ENCODE data around the gene EMCN.
"Not testable (repeated sequence)": the region's sequence is repeated elsewhere in the genome, so short reads cannot be mapped to it uniquely, and the experiment has no call there.

Gene EMCN

GRCh38 chr4:100386270-100386669, 131.6 kb downstream of the EMCN start:
- no peak for DNase-seq (ENCODE audit: low read depth in 2 of 2, low spot score in 1 of 2)

GRCh38 chr4:100380401-100380800, 137.4 kb downstream of the EMCN start:
- DNase-seq (ENCODE audit: low read depth in 2 of 2, low spot score in 1 of 2): not testable (repeated sequence)

DNA sequence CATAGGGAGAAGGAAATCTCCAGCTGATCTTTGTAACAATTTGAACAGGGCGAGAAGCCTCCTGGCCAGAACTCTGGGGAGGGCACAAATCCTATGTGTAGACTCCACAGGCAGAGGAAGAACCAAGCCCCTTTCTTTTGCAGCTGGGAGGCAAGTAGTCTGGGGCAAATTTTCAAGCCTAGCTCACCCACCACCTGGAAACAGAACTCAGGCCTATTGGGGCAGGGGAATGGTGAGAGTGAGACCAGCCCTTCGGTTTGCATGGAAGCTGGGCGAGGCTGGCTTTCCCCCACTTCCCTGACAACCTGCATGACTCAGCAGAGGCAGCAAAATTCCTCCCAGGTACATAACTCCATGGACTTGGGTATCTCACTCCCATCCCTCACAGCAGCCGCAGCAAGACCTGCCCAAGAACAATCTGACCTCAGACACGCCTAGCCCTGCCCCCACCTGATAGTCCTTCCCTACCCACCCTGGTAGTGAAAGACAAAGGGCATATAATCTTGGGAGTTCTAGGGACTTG, 138.2 kb downstream of the EMCN start:
- DNase-seq (ENCODE audit: low read depth in 2 of 2, low spot score in 1 of 2): no peak

DNA sequence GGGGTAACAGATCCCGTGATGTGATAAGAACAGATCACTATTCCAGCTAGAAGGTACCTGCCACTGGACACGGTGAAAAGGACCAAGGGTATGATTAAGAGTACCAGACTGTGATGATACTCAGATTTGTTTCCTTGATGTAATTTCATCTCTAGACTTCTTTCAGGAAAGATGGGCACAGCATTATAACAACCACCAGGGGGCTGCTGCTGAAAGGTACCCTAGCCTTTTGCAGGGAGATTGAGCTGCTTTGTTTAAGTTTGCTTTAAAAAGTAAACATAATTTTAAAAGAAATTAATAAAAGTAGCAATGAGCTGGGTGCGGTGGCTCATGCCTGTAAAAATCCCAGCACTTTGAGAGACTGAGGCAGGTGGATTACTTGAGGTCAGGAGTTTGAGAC, 145.4 kb downstream of the EMCN start:
- no peak for DNase-seq (ENCODE audit: low read depth in 2 of 2, low spot score in 1 of 2)

DNA sequence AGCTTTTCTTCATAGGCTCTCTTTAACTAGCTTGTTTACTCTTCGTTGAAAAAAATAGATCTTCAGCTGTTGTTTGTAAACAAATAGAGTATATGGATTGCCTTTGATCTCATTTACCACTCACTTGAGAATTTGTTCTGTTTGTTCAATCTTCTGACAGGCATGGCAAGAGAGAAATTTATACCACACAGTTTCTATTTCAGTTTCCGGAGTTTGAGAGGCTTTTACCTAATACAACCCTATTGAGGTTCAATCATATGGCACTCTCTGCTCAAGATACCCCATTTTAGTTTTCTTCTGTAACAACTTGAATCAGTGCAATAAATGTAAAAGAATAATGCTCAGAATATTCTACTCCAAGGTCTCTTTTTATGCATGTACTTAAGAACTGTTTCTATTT, 148.0 kb downstream of the EMCN start:
- DNase-seq (ENCODE audit: low read depth in 2 of 2, low spot score in 1 of 2): no peak

- no peak for DNase-seq (ENCODE audit: low read depth in 2 of 2, low spot score in 1 of 2)
Measured at GRCh38 chr4:100367451-100367850, 150.4 kb downstream of the EMCN start.

- DNase-seq (ENCODE audit: low read depth in 2 of 2, low spot score in 1 of 2): no peak
Measured at GRCh38 chr4:100366213-100366612, 151.6 kb downstream of the EMCN start.

DNA sequence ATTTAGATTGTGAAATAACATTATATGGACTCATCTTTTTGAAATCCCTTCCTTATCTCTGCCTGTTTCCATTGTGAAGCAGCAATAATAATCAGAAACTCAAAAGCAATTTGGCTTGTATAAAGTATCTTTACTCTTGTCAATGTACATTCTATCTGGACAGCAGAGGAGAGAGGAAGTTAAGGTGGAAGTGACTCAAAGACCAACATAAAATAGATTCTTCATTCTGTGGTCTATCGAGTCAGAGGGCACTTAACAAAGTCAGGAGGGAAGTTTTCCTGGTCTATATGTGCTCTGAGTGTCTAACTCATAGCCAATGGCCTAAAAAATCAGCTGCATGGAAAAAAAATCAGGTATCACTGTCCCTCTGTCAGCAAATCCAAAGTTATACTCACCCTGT, 155.5 kb downstream of the EMCN start:
- DNase-seq (ENCODE audit: low read depth in 2 of 2, low spot score in 1 of 2): no peak

- DNase-seq (ENCODE audit: low read depth in 2 of 2, low spot score in 1 of 2): no peak
Measured at GRCh38 chr4:100361336-100361735, 156.5 kb downstream of the EMCN start.

DNA sequence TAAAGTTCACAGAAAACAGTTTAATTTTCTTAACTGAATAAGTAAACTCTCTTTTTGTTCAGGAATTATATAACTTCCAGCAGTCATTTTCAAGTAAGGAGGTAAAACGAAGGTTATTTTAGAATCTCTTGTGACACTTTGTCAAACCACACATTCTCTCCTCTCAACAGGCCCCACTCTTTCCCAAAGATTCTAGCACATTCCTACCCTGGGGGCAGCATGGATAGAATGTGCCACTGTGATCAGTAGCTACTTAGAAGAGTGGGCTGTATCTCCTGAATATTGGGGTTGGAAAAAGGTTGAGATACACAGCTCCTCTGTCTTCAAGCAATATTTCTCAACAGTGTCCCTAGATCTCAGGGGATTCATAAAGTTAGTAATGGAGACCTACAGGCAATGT, 157.6 kb downstream of the EMCN start:
- no peak for DNase-seq (ENCODE audit: low read depth in 2 of 2, low spot score in 1 of 2)

DNA sequence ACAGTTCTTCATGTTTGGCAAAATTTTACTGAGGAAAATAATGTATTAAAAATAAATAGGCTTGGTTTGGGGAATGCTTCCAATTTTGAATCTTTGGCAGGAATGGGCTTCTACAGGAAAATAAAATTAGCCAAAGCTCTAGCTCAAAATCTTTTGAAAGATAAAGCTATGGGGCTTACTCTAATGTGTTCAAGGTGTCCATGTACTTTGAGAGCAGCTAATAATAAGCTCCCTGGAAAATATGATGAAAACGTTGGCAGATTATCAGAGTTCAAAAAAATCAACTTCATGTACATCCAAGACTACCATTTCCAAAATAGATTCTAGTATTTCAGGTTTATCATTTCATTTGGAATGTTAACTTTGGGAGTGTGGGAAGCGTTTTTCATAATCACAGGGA, 158.4 kb downstream of the EMCN start:
- no peak for DNase-seq (ENCODE audit: low read depth in 2 of 2, low spot score in 1 of 2)

- DNase-seq (ENCODE audit: low read depth in 2 of 2, low spot score in 1 of 2): no peak
Measured at GRCh38 chr4:100357542-100357941, 160.3 kb downstream of the EMCN start.

- DNase-seq (ENCODE audit: low read depth in 2 of 2, low spot score in 1 of 2): no peak
Measured at GRCh38 chr4:100356172-100356571, 161.7 kb downstream of the EMCN start.

DNA sequence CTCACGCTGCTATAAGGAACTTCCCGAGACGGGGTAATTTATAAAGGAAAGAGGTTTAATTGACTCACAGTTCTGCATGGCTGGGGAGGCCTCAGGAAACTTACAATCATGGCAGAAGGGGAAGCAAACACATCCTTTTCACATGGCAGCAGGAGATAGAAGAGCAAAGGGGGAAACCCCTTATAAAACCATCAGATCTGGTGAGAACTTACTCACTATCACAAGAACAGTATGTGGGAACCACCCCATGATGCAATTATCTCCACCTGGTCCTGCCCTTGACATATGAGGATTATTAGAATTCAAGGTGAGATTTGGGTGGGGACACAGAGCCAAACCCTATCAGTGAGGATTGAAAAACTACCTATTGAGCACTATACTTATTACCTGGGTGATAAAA, 165.5 kb downstream of the EMCN start:
- DNase-seq (ENCODE audit: low read depth in 2 of 2, low spot score in 1 of 2): not testable (repeated sequence)

DNA sequence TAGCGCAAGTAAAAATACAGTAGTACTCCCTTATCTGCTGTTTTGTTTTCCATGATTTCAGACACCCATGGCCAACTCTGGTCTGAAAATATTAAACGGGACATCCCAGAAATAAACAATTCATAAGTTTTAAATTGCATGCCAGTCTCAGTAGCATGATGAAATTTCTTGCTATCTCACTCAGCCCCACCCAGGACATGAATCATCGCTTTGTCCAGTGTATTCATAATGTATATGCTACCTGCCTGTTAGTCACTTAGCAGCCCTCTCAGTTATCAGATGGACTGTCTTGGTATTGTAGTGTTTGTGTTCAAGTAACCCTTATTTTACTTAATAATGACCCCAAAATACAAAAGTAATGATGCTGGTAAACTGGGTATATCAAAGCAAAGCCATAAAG, 169.3 kb downstream of the EMCN start:
- no peak for DNase-seq (ENCODE audit: low read depth in 2 of 2, low spot score in 1 of 2)

- DNase-seq (ENCODE audit: low read depth in 2 of 2, low spot score in 1 of 2): no peak
Measured at GRCh38 chr4:100347241-100347640, 170.6 kb downstream of the EMCN start.

DNA sequence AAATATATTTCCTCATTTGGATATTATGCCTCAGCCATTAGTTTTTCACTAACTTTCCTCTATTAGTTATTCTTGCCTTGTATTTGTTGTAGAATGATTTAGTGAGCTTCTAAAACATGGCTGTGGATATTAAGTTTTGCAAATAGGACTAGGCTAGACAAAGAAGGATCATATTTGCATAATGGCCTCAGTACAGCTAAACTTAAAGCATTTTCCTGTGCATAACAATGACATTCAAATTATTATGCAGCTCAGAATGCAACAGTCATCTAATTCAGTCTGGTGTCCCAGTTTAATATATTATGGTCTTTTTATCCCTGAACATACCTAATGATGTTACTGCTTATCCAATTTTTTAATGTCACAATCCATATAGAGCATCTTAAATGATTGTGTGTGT, 172.2 kb downstream of the EMCN start:
- DNase-seq (ENCODE audit: low read depth in 2 of 2, low spot score in 1 of 2): no peak
